ENCODE data around the gene PTPN21.

DNA sequence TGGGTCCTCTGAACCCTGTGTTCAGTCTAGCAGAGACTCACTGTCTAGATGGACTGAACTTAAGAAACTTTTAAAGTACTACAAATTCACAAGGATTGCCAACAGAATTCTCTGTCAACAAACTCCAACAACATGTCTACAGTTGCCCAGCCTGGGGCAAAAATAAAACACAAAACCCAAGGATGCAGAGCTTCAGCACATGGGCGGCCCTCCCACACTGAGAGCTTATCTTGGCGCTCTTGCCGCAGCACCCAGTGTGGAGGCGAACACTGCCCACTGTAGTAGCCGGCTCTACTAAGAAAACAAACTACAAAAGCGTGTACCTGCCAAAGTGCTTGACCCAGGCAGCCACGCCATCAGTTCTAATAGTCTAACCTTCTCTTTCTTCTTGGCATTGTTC, 66.7 kb downstream of the PTPN21 start:
- TF ChIP-seq, protein P1, sequence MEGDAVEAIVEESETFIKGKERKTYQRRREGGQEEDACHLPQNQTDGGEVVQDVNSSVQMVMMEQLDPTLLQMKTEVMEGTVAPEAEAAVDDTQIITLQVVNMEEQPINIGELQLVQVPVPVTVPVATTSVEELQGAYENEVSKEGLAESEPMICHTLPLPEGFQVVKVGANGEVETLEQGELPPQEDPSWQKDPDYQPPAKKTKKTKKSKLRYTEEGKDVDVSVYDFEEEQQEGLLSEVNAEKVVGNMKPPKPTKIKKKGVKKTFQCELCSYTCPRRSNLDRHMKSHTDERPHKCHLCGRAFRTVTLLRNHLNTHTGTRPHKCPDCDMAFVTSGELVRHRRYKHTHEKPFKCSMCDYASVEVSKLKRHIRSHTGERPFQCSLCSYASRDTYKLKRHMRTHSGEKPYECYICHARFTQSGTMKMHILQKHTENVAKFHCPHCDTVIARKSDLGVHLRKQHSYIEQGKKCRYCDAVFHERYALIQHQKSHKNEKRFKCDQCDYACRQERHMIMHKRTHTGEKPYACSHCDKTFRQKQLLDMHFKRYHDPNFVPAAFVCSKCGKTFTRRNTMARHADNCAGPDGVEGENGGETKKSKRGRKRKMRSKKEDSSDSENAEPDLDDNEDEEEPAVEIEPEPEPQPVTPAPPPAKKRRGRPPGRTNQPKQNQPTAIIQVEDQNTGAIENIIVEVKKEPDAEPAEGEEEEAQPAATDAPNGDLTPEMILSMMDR (IDR thresholded peaks at IDR 0.05; ENCODE audit: low read depth, low read length, missing input control) = no peak
- no peak for TF ChIP-seq TAF1 (conservative IDR thresholded peaks at IDR 0.05)
- TF ChIP-seq JUND (IDR thresholded peaks at IDR 0.05) = no peak
- TF ChIP-seq RAD21 (IDR thresholded peaks at IDR 0.05) = no peak
- TF ChIP-seq RXRA (IDR thresholded peaks at IDR 0.05) = no peak
